Spleen (tissue), 11 donors: Measurements from ENCODE around the gene SIGLEC11. TPM values are rescaled to one million over a fixed set of nuclear protein-coding genes. Genes with fewer than 3 reads are reported as not detected.
A peak's percentile ranks its signal among the peaks of the same experiment; 100 is the strongest.

Source experiments
- DNase-seq: peaks from one replicate; pipeline ENCODE4 v3.0.0-alpha.2; 2020
- H3K27ac ChIP-seq, 8 donors: fragments of 200-600 bp; sonication (generic) in 7 of 8; 1 replicate in 4 of 8; 2 replicates in 4 of 8; pipeline versions ENCODE4 v1.5.0 to v1.8.0; 2016 to 2021; ENCODE audit warnings: inconsistent platforms in 4 of 8, mild to moderate bottlenecking in 4 of 8, moderate library complexity in 1 of 8
- H3K27me3 ChIP-seq, 7 donors: fragments of 200-600 bp; sonication (generic) in 6 of 7; replicated peaks in 1 of 7; 1 replicate in 4 of 7; 2 replicates in 3 of 7; pipeline versions ENCODE4 v1.5.0 to v1.8.0; 2016 to 2021; ENCODE audit warnings: inconsistent platforms in 3 of 7, mild to moderate bottlenecking in 1 of 7
- H3K36me3 ChIP-seq, 6 donors: fragments of 200-600 bp; sonication (generic) in 5 of 6; 1 replicate in 4 of 6; 2 replicates in 2 of 6; pipeline versions ENCODE4 v1.5.0 to v1.8.0; 2016 to 2021; ENCODE audit warnings: inconsistent platforms in 2 of 6
- H3K4me1 ChIP-seq, 6 donors: fragments of 200-600 bp; sonication (generic) in 5 of 6; 1 replicate in 3 of 6; 2 replicates in 3 of 6; pipeline versions ENCODE4 v1.5.0 to v1.8.0; 2016 to 2021; ENCODE audit warnings: inconsistent platforms in 3 of 6
- H3K4me3 ChIP-seq, 8 donors: fragments of 200-600 bp; sonication (generic) in 7 of 8; 1 replicate in 4 of 8; 2 replicates in 4 of 8; pipeline versions ENCODE4 v1.5.0 to v1.8.0; 2016 to 2021; ENCODE audit warnings: inconsistent platforms in 4 of 8, mild to moderate bottlenecking in 4 of 8, moderate library complexity in 2 of 8
- H3K9me3 ChIP-seq, 8 donors: fragments of 200-600 bp; sonication (generic) in 7 of 8; 1 replicate in 4 of 8; 2 replicates in 4 of 8; pipeline versions ENCODE4 v1.5.0 to v1.8.0; 2016 to 2021; ENCODE audit warnings: inconsistent platforms in 4 of 8
- CTCF ChIP-seq, 11 experiments: fragments of 200-600 bp in 7 of 11; fragments of 450-650 bp in 4 of 11; sonication (generic) in 4 of 11; IDR thresholded peaks in 8 of 11; conservative IDR thresholded peaks in 3 of 11; 1 replicate in 7 of 11; 2 replicates in 4 of 11; pipeline versions ENCODE4 v1.4.0 to v1.8.0; 2016 to 2021; ENCODE audit warnings: antibody characterized with exemption in 11 of 11, inconsistent platforms in 4 of 11, mild to moderate bottlenecking in 1 of 11
- POLR2A ChIP-seq, 3 donors: fragments of 450-650 bp; IDR thresholded peaks; one replicate each; pipeline ENCODE4 v1.5.1; 2017; ENCODE audit warnings: antibody characterized with exemption in 3 of 3, mild to moderate bottlenecking in 1 of 3
- POLR2AphosphoS5 ChIP-seq, 3 donors: sonication (generic); formaldehyde crosslinking; IDR thresholded peaks; one replicate each; pipeline ENCODE4 v1.5.1; 2017; ENCODE audit warnings: antibody characterized with exemption in 3 of 3
- WGBS, 5 donors: extraction: QIAGEN DNeasy Blood & Tissue Kit in 3 of 5; methylation state at CpG; one replicate each; pipeline versions ENCODE4 v1.1.5 to v1.1.7; 2013 to 2018; 5-methylcytosine and 5-hydroxymethylcytosine counted together
- intact Hi-C: fragments of 100-400 bp; cut with DNase I; formaldehyde crosslinking; loops from one replicate; pipeline ENCODE4 v1.15.0; 2023; ENCODE audit warnings: low total_unique reads
- polyA plus RNA-seq, 3 donors: library from polyadenylated mRNA; stranded (reverse); fragments of 200-250 nt; gene quantifications; one replicate each; pipeline ENCODE4 v1.2.1, GENCODE V29; 2013
- total RNA-seq, 7 donors: library from RNA; depleted of rRNA in 3 of 7; stranded (reverse); fragments of >200 nt in 3 of 7; fragmentation: NEBNext Ultra II Directional in 4 of 7; extraction: Animal tissue kit (Norgen Biotek cat#: 25700) in 4 of 7; gene quantifications; one replicate each; pipeline versions ENCODE4 v1.1.0 to v1.2.1, GENCODE V29; 2016 to 2021
- donor health status: healthy with polysubstance abuse.
- donor health status: DM: no; HTN: no; CAD: no; lungs with moderate emphysema.
- donor health status: DM: no; HTN: no; CAD: no.
- donor health status: Bipolar disorder and iron deficiency.
- donor health status: healthy.
- donor health status: DM: no; HTN: no; CAD: no.
- donor health status: DM: yes; HTN: yes; CAD: no.

SIGLEC11 gene
- total and polyA plus RNA-seq, 10 donors = 2.2 to 97.5 (median 40.1) TPM

GRCh38 chr19:49981603-49982593 is 20.9 kb upstream of the SIGLEC11 start:
- Histone ChIP-seq H3K27ac (no peak overlapping the region), H3K36me3 (peaks cover 0 to 98% (median 54%) of the 10 kb centered on the region in 6 donors), H3K9me3 (no peaks in the 10 kb centered on the region), H3K4me3 (no peak overlapping the region), H3K27me3 (no peaks in the 10 kb centered on the region), H3K4me1 (peaks cover 0 to 11% (median 2%) of the 10 kb centered on the region in 6 donors)
- intact Hi-C loops = loop anchor here (5.0 kb wide), 1 partner anchor 45 kb away; no protein-coding TSS in a partner anchor
- DNase-seq = no peak
- TF ChIP-seq CTCF (IDR thresholded peaks at IDR 0.05 in 8 of 11, conservative IDR thresholded peaks at IDR 0.05 in 3 of 11) (no peak), POLR2AphosphoS5 (IDR thresholded peaks at IDR 0.05) (no peak), POLR2A (IDR thresholded peaks at IDR 0.05) (no peak)
- 87 to 90% (median 88%) methylated on average over 21 of the region's 21 CpGs for WGBS, 5 donors

- Histone ChIP-seq H3K27ac (no peak overlapping the region), H3K36me3 (peaks cover 0 to 97% (median 47%) of the 10 kb centered on the region in 6 donors), H3K4me3 (no peak overlapping the region), H3K9me3 (no peaks in the 10 kb centered on the region), H3K27me3 (no peaks in the 10 kb centered on the region), H3K4me1 (peaks cover 0 to 10% (median under 1%) of the 10 kb centered on the region in 6 donors)
- TF ChIP-seq CTCF (IDR thresholded peaks at IDR 0.05 in 8 of 11, conservative IDR thresholded peaks at IDR 0.05 in 3 of 11) (no peak), POLR2AphosphoS5 (IDR thresholded peaks at IDR 0.05) (no peak), POLR2A (IDR thresholded peaks at IDR 0.05) (no peak)
- intact Hi-C loops = no loop called here
- no peak for DNase-seq
- 85 to 96% (median 91%) methylated on average over 11 of the region's 11 CpGs for WGBS, 5 donors
These were observed 17.4 kb upstream of the SIGLEC11 start for GRCh38 chr19:49978324-49978723.

GRCh38 chr19:49977881-49978280 is 16.9 kb upstream of the SIGLEC11 start:
- DNase-seq = no peak
- H3K27ac ChIP-seq = no peak overlapping the region
- 81 to 94% (median 90%) methylated on average over 14 to 18 of the region's 18 CpGs for WGBS, 5 donors
- H3K4me1 ChIP-seq = peaks cover 0 to 11% (median 0%) of the 10 kb centered on the region in 6 donors
- peaks cover 0 to 97% (median 47%) of the 10 kb centered on the region in 6 donors for H3K36me3 ChIP-seq
- no peaks in the 10 kb centered on the region for H3K9me3 ChIP-seq
- intact Hi-C loops = no loop called here
- H3K4me3 ChIP-seq = no peak overlapping the region
- TF ChIP-seq POLR2A (IDR thresholded peaks at IDR 0.05) (no peak), CTCF (IDR thresholded peaks at IDR 0.05 in 8 of 11, conservative IDR thresholded peaks at IDR 0.05 in 3 of 11) (no peak), POLR2AphosphoS5 (IDR thresholded peaks at IDR 0.05) (no peak)
- no peaks in the 10 kb centered on the region for H3K27me3 ChIP-seq

GRCh38 chr19:49977076-49977475 is 16.1 kb upstream of the SIGLEC11 start:
- 87 to 95% (median 90%) methylated on average over 13 of the region's 13 CpGs for WGBS, 5 donors
- no peak for DNase-seq
- TF ChIP-seq POLR2AphosphoS5 (IDR thresholded peaks at IDR 0.05) (peak in 1 of 3 donors; percentile 8), CTCF (IDR thresholded peaks at IDR 0.05 in 8 of 11, conservative IDR thresholded peaks at IDR 0.05 in 3 of 11) (no peak), POLR2A (IDR thresholded peaks at IDR 0.05) (no peak)
- Histone ChIP-seq H3K4me1 (peaks cover 0 to 16% (median under 1%) of the 10 kb centered on the region in 6 donors), H3K36me3 (peaks cover 0 to 96% (median 45%) of the 10 kb centered on the region in 6 donors), H3K27me3 (no peaks in the 10 kb centered on the region), H3K9me3 (no peaks in the 10 kb centered on the region), H3K27ac (no peak overlapping the region), H3K4me3 (no peak overlapping the region)
- intact Hi-C loops = no loop called here
